WTC11 (cell line): Measurements from ENCODE around the gene MRPS27. TPM values are rescaled to one million over a fixed set of nuclear protein-coding genes. Genes with fewer than 3 reads are reported as not detected.

Experiments
- ATAC-seq: fragments of 200-7000 bp; cut with Tn5 transposase; 2 replicates; pipeline ENCODE4 v1.10.0; 2021; ENCODE audit warnings: mild to moderate bottlenecking, moderate library complexity
- CTCF ChIA-PET: fragments of 300-600 bp; sonication (Branson Sonifier 250); formaldehyde crosslinking; loops from one replicate; lab custom pipeline; 2021; ENCODE audit warnings: antibody characterized with exemption; lab: Charles Lee
- POLR2A ChIA-PET: fragments of 350-600 bp; sonication (Branson Sonifier 250); formaldehyde crosslinking; loops from one replicate; lab custom pipeline; 2021; ENCODE audit warnings: antibody characterized with exemption; lab: Charles Lee
- DNase-seq: peaks from one replicate; pipeline ENCODE4 v3.0.0; 2021; ENCODE audit warnings: low spot score
- H3K27ac Mint-ChIP-seq: 2 replicates; pipeline ENCODE4 v1.8.0; 2021; ENCODE audit warnings: mixed read lengths
- H3K27me3 Mint-ChIP-seq: 2 replicates; pipeline ENCODE4 v1.8.0; 2021; ENCODE audit warnings: low read depth, mild to moderate bottlenecking, moderate library complexity, mixed read lengths
- H3K36me3 Mint-ChIP-seq: 2 replicates; pipeline ENCODE4 v1.8.0; 2021; ENCODE audit warnings: mixed read lengths
- H3K4me1 Mint-ChIP-seq: 2 replicates; pipeline ENCODE4 v1.8.0; 2022; ENCODE audit warnings: mixed read lengths
- H3K4me3 Mint-ChIP-seq: 2 replicates; pipeline ENCODE4 v1.8.0; 2021; ENCODE audit warnings: mild to moderate bottlenecking, moderate library complexity, mixed read lengths
- H3K9me3 Mint-ChIP-seq: 2 replicates; pipeline ENCODE4 v1.8.0; 2021; ENCODE audit warnings: mixed read lengths
- ESRRA ChIP-seq: sonication (generic); formaldehyde crosslinking; IDR thresholded peaks from 2 replicates; pipeline ENCODE4 v1.8.1; 2022; ENCODE audit warnings: mild to moderate bottlenecking, missing genetic modification reagents, borderline replicate concordance
- FOXP1 ChIP-seq: sonication (generic); formaldehyde crosslinking; IDR thresholded peaks from 2 replicates; pipeline ENCODE4 v1.8.0; 2022; ENCODE audit warnings: missing genetic modification reagents, mild to moderate bottlenecking, moderate library complexity, borderline replicate concordance
- GABPB1 ChIP-seq: sonication (generic); formaldehyde crosslinking; IDR thresholded peaks from 2 replicates; pipeline ENCODE4 v1.8.1; 2023; ENCODE audit warnings: mild to moderate bottlenecking, missing genetic modification reagents
- HMGA2 ChIP-seq: fragments of 250-450 bp; sonication (Bioruptor Pico); IDR thresholded peaks from 2 replicates; pipeline ENCODE4 v1.4.0; 2021; ENCODE audit warnings: mild to moderate bottlenecking, moderate library complexity
- JAZF1 ChIP-seq: fragments of 250-450 bp; sonication (Bioruptor Pico); IDR thresholded peaks from 2 replicates; pipeline ENCODE4 v1.9.0; 2021; ENCODE audit warnings: moderate library complexity, mild to moderate bottlenecking, inconsistent platforms
- JUN ChIP-seq: sonication (generic); formaldehyde crosslinking; IDR thresholded peaks from 2 replicates; pipeline ENCODE4 v1.8.0; 2023; ENCODE audit warnings: mild to moderate bottlenecking, missing genetic modification reagents
- MXD4 ChIP-seq: fragments of 250-450 bp; sonication (Bioruptor Pico); IDR thresholded peaks from 2 replicates; pipeline ENCODE4 v1.8.0; 2021; ENCODE audit warnings: mild to moderate bottlenecking, moderate library complexity, borderline replicate concordance
- NFATC4 ChIP-seq: fragments of 250-450 bp; sonication (Bioruptor Pico); IDR thresholded peaks from 2 replicates; pipeline ENCODE4 v1.9.0; 2021; ENCODE audit warnings: mild to moderate bottlenecking
- NFE2L1 ChIP-seq: sonication (generic); formaldehyde crosslinking; IDR thresholded peaks from 2 replicates; pipeline ENCODE4 v1.8.1; 2023; ENCODE audit warnings: missing genetic modification reagents
- NR2C2 ChIP-seq: sonication (generic); formaldehyde crosslinking; IDR thresholded peaks from 2 replicates; pipeline ENCODE4 v1.8.0; 2022; ENCODE audit warnings: mild to moderate bottlenecking, missing genetic modification reagents
- OVOL2 ChIP-seq: fragments of 250-450 bp; sonication (Bioruptor Pico); IDR thresholded peaks from 2 replicates; pipeline ENCODE4 v1.9.0; 2021; ENCODE audit warnings: mild to moderate bottlenecking, borderline replicate concordance
- SMAD4 ChIP-seq: sonication (generic); formaldehyde crosslinking; IDR thresholded peaks from 2 replicates; pipeline ENCODE4 v1.8.0; 2022; ENCODE audit warnings: mild to moderate bottlenecking, missing genetic modification reagents
- SOX15 ChIP-seq: fragments of 250-450 bp; sonication (Bioruptor Pico); IDR thresholded peaks from 2 replicates; pipeline ENCODE4 v1.9.0; 2021; ENCODE audit warnings: mild to moderate bottlenecking
- ZNF219 ChIP-seq: sonication (generic); formaldehyde crosslinking; IDR thresholded peaks from 2 replicates; pipeline ENCODE4 v1.8.0; 2023; ENCODE audit warnings: missing genetic modification reagents, mild to moderate bottlenecking, borderline replicate concordance
- ZNF263 ChIP-seq: sonication (generic); formaldehyde crosslinking; IDR thresholded peaks from 2 replicates; pipeline ENCODE4 v1.8.1; 2022; ENCODE audit warnings: low read depth, mild to moderate bottlenecking, moderate library complexity, missing genetic modification reagents
- ZSCAN18 ChIP-seq: fragments of 250-450 bp; sonication (Bioruptor Pico); IDR thresholded peaks from 2 replicates; pipeline ENCODE4 v2.1.2; 2022; ENCODE audit warnings: mild to moderate bottlenecking, moderate library complexity
- total RNA-seq: library from RNA; stranded (reverse); gene quantifications from 3 replicates; pipeline ENCODE4 v1.2.3, GENCODE V29; 2021
- TF ChIP-seq, protein P1 (sequence below): sonication (generic); formaldehyde crosslinking; IDR thresholded peaks from 2 replicates; pipeline ENCODE4 v1.8.1; 2023; ENCODE audit warnings: mild to moderate bottlenecking, missing genetic modification reagents, moderate library complexity
- TF ChIP-seq, protein P2 (sequence below): sonication (generic); formaldehyde crosslinking; IDR thresholded peaks from 2 replicates; pipeline ENCODE4 v1.8.0; 2023; ENCODE audit warnings: missing genetic modification reagents
- TF ChIP-seq, protein P3 (sequence below): sonication (generic); formaldehyde crosslinking; IDR thresholded peaks from 2 replicates; pipeline ENCODE4 v1.8.0; 2023; ENCODE audit warnings: missing genetic modification reagents, mild to moderate bottlenecking, borderline replicate concordance
- TF ChIP-seq, protein P4 (sequence below): sonication (generic); formaldehyde crosslinking; IDR thresholded peaks from 2 replicates; pipeline ENCODE4 v1.8.1; 2023; ENCODE audit warnings: mild to moderate bottlenecking, missing genetic modification reagents
- TF ChIP-seq, protein P5 (sequence below): fragments of 250-450 bp; sonication (Bioruptor Pico); conservative IDR thresholded peaks from 2 replicates; pipeline ENCODE4 v1.9.0; 2021; ENCODE audit warnings: mild to moderate bottlenecking
- TF ChIP-seq, protein P6 (sequence below): fragments of 200-600 bp; IDR thresholded peaks from 2 replicates; pipeline ENCODE4 v1.8.0; 2022; ENCODE audit warnings: antibody characterized with exemption

MRPS27 gene
- total RNA-seq, 1 experiment from 2014 or later, result 80.1 TPM

DNA sequence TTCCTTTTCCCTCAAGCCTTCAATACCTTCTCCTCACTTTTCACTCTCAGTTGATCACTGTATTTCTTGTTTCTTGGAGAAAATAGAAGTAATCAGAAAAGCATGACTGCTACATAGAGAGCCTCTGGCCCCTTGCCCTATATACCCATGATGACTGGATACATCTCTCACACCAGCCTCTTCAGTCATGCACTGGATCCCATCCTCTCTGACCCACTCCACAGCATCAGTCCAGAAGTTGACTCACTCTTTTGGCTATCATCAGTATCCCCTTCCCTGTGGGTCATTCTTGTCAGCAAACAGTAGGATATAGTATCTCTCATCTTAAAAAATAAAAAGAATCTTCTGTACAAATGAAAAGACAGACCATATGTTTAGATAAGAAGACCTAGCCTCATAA, 33.0 kb upstream of the MRPS27 start:
- Mint-ChIP-seq H3K27me3 (no peaks in the 10 kb centered on the region), H3K4me3 (no peak overlapping the region), H3K36me3 (peaks cover 1% of the 10 kb centered on the region; the same call in 1 of the 2 replicates), H3K27ac (no peak overlapping the region), H3K9me3 (no peaks in the 10 kb centered on the region), H3K4me1 (no peaks in the 10 kb centered on the region)
- ChIA-PET CTCF (no interaction called here), POLR2A (no interaction called here)
- DNase-seq (no peak), ATAC-seq (no peak)
- TF ChIP-seq JAZF1 (no peak), ZNF219 (no peak), MXD4 (CRISPR knock-in tag) (no peak), HMGA2 (CRISPR knock-in tag) (no peak), ZNF263 (CRISPR knock-in tag) (no peak)
- TF ChIP-seq, protein P1, sequence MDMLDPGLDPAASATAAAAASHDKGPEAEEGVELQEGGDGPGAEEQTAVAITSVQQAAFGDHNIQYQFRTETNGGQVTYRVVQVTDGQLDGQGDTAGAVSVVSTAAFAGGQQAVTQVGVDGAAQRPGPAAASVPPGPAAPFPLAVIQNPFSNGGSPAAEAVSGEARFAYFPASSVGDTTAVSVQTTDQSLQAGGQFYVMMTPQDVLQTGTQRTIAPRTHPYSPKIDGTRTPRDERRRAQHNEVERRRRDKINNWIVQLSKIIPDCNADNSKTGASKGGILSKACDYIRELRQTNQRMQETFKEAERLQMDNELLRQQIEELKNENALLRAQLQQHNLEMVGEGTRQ, result no peak
- TF ChIP-seq, protein P2, sequence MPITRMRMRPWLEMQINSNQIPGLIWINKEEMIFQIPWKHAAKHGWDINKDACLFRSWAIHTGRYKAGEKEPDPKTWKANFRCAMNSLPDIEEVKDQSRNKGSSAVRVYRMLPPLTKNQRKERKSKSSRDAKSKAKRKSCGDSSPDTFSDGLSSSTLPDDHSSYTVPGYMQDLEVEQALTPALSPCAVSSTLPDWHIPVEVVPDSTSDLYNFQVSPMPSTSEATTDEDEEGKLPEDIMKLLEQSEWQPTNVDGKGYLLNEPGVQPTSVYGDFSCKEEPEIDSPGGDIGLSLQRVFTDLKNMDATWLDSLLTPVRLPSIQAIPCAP (CRISPR knock-in tag), result no peak

DNA sequence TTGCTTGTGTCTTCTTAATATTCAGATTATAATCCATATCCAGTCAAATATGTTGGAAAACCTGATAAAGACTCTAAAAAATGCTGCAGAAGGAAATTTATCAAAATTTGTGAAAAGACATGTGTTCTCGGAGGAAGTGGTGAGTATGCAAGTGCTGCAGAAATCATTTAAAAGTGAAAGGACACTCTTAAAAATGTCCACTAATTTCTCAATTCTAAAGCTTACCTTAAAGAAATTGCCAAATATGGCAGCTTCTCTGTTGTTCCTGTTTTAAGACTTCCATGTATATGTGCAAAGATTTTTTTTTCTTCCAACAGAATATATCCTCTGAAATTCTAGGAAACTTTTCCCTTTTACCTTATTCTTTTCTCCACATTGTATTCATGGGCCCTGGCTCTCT, 32.6 kb upstream of the MRPS27 start:
- no peak overlapping the region for H3K27ac Mint-ChIP-seq
- DNase-seq (no peak), ATAC-seq (no peak)
- H3K4me3 Mint-ChIP-seq, result no peak overlapping the region
- H3K4me1 Mint-ChIP-seq, result no peaks in the 10 kb centered on the region
- no peaks in the 10 kb centered on the region for H3K36me3 Mint-ChIP-seq
- TF ChIP-seq GABPB1 (CRISPR knock-in tag) (no peak), HMGA2 (CRISPR knock-in tag) (no peak), NFATC4 (CRISPR knock-in tag) (no peak), SOX15 (CRISPR knock-in tag) (no peak), NFE2L1 (no peak), NR2C2 (no peak), JUN (no peak), FOXP1 (CRISPR knock-in tag) (no peak), SMAD4 (no peak)
- TF ChIP-seq, protein P3, sequence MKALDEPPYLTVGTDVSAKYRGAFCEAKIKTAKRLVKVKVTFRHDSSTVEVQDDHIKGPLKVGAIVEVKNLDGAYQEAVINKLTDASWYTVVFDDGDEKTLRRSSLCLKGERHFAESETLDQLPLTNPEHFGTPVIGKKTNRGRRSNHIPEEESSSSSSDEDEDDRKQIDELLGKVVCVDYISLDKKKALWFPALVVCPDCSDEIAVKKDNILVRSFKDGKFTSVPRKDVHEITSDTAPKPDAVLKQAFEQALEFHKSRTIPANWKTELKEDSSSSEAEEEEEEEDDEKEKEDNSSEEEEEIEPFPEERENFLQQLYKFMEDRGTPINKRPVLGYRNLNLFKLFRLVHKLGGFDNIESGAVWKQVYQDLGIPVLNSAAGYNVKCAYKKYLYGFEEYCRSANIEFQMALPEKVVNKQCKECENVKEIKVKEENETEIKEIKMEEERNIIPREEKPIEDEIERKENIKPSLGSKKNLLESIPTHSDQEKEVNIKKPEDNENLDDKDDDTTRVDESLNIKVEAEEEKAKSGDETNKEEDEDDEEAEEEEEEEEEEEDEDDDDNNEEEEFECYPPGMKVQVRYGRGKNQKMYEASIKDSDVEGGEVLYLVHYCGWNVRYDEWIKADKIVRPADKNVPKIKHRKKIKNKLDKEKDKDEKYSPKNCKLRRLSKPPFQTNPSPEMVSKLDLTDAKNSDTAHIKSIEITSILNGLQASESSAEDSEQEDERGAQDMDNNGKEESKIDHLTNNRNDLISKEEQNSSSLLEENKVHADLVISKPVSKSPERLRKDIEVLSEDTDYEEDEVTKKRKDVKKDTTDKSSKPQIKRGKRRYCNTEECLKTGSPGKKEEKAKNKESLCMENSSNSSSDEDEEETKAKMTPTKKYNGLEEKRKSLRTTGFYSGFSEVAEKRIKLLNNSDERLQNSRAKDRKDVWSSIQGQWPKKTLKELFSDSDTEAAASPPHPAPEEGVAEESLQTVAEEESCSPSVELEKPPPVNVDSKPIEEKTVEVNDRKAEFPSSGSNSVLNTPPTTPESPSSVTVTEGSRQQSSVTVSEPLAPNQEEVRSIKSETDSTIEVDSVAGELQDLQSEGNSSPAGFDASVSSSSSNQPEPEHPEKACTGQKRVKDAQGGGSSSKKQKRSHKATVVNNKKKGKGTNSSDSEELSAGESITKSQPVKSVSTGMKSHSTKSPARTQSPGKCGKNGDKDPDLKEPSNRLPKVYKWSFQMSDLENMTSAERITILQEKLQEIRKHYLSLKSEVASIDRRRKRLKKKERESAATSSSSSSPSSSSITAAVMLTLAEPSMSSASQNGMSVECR (CRISPR knock-in tag), result no peak
- TF ChIP-seq, protein P4, sequence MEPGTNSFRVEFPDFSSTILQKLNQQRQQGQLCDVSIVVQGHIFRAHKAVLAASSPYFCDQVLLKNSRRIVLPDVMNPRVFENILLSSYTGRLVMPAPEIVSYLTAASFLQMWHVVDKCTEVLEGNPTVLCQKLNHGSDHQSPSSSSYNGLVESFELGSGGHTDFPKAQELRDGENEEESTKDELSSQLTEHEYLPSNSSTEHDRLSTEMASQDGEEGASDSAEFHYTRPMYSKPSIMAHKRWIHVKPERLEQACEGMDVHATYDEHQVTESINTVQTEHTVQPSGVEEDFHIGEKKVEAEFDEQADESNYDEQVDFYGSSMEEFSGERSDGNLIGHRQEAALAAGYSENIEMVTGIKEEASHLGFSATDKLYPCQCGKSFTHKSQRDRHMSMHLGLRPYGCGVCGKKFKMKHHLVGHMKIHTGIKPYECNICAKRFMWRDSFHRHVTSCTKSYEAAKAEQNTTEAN (CRISPR knock-in tag), result no peak
- POLR2A ChIA-PET, result no interaction called here
- H3K9me3 Mint-ChIP-seq, result no peaks in the 10 kb centered on the region
- CTCF ChIA-PET, result no interaction called here
- H3K27me3 Mint-ChIP-seq, result no peaks in the 10 kb centered on the region

- no peak for ATAC-seq
- H3K27me3 Mint-ChIP-seq, result no peaks in the 10 kb centered on the region
- H3K36me3 Mint-ChIP-seq, result peaks cover 3% of the 10 kb centered on the region
- POLR2A ChIA-PET, result no interaction called here
- CTCF ChIA-PET, result no interaction called here
- TF ChIP-seq ZSCAN18 (CRISPR knock-in tag) (no peak), JUN (no peak), ESRRA (CRISPR knock-in tag) (no peak), OVOL2 (CRISPR knock-in tag) (no peak)
- TF ChIP-seq, protein P5, sequence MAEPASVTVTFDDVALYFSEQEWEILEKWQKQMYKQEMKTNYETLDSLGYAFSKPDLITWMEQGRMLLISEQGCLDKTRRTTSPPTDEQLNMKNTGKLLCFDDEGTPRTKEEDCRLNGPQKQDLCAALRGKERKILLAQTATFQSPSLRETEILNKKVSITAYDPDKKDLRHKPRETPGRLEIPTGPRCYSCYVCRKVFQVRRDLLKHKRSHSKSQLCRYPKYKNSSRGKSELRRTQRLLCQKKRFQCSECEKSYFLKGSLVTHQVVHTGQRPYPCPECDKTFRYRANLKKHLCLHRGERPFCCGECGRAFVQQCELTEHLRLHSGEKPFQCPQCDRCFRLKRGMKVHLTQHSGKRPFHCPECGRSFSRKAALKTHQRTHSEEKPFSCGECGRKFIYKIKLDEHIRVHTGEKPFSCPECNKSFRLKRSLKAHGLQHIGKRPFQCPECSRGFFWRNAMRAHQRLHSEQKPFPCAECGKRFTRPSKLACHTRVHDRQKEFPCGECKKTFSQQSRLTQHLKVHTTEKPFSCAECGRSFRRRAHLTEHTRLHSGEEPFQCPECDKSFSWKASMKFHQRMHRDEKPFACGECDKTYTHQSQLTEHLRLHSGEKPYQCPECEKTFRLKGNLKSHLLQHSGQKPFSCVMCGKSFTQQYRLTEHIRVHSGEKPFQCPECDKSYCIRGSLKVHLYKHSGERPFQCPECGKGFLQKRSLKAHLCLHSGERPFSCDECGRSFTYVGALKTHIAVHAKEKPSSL (CRISPR knock-in tag), result no peak
- TF ChIP-seq, protein P6, sequence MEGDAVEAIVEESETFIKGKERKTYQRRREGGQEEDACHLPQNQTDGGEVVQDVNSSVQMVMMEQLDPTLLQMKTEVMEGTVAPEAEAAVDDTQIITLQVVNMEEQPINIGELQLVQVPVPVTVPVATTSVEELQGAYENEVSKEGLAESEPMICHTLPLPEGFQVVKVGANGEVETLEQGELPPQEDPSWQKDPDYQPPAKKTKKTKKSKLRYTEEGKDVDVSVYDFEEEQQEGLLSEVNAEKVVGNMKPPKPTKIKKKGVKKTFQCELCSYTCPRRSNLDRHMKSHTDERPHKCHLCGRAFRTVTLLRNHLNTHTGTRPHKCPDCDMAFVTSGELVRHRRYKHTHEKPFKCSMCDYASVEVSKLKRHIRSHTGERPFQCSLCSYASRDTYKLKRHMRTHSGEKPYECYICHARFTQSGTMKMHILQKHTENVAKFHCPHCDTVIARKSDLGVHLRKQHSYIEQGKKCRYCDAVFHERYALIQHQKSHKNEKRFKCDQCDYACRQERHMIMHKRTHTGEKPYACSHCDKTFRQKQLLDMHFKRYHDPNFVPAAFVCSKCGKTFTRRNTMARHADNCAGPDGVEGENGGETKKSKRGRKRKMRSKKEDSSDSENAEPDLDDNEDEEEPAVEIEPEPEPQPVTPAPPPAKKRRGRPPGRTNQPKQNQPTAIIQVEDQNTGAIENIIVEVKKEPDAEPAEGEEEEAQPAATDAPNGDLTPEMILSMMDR, result no peak
- H3K9me3 Mint-ChIP-seq, result no peaks in the 10 kb centered on the region
- no peak for DNase-seq
- no peak overlapping the region for H3K4me3 Mint-ChIP-seq
- no peak overlapping the region for H3K27ac Mint-ChIP-seq
- no peaks in the 10 kb centered on the region for H3K4me1 Mint-ChIP-seq
These were observed 31.3 kb upstream of the MRPS27 start for GRCh38 chr5:72351376-72351775.
